ENCODE results near the gene FHIT. TPM values are rescaled to one million over a fixed set of nuclear protein-coding genes. Genes with fewer than 3 reads are reported as not detected.

Gene FHIT
- total RNA-seq, 2 experiments from 2014 or later, result 86.0 to 90.6 TPM

GRCh38 chr3:61031503-61031902 is 219.7 kb downstream of the FHIT start:
- no peaks in the 10 kb centered on the region for H3K27me3 ChIP-seq (ENCODE audit: control insufficient read depth in 1 of 2, insufficient read depth in 2 of 2, low read length in 2 of 2)
- CTCF ChIA-PET, result no interaction called here
- H3K4me3 ChIP-seq (ENCODE audit: low read length), result no peak overlapping the region
- no peaks in the 10 kb centered on the region for H3K27me3 Mint-ChIP-seq
- peaks cover 0 to 6% of the 10 kb centered on the region in 2 experiments for H3K9me3 ChIP-seq (ENCODE audit: control insufficient read depth in 1 of 2, insufficient read depth in 1 of 2, low read length in 2 of 2)
- peaks cover 8% of the 10 kb centered on the region for H3K9me3 Mint-ChIP-seq
- DNase-seq (no peak), ATAC-seq (ENCODE audit: poor library complexity) (no peak)
- H3K36me3 ChIP-seq (ENCODE audit: insufficient read depth, low read length), result no peaks in the 10 kb centered on the region
- POLR2A ChIA-PET, result no interaction called here
- H3K4me3 Mint-ChIP-seq, result no peak overlapping the region
- intact Hi-C loops (cut with DNase I, micrococcal nuclease), result no loop called here
- H3K27ac ChIP-seq (ENCODE audit: low read depth in 1 of 2, low read length in 2 of 2), result no peak overlapping the region
- H3K36me3 Mint-ChIP-seq (ENCODE audit: low read depth), result no peaks in the 10 kb centered on the region
- no peaks in the 10 kb centered on the region for H3K4me1 ChIP-seq (ENCODE audit: insufficient read depth, low read length)
- TF ChIP-seq, protein P1, sequence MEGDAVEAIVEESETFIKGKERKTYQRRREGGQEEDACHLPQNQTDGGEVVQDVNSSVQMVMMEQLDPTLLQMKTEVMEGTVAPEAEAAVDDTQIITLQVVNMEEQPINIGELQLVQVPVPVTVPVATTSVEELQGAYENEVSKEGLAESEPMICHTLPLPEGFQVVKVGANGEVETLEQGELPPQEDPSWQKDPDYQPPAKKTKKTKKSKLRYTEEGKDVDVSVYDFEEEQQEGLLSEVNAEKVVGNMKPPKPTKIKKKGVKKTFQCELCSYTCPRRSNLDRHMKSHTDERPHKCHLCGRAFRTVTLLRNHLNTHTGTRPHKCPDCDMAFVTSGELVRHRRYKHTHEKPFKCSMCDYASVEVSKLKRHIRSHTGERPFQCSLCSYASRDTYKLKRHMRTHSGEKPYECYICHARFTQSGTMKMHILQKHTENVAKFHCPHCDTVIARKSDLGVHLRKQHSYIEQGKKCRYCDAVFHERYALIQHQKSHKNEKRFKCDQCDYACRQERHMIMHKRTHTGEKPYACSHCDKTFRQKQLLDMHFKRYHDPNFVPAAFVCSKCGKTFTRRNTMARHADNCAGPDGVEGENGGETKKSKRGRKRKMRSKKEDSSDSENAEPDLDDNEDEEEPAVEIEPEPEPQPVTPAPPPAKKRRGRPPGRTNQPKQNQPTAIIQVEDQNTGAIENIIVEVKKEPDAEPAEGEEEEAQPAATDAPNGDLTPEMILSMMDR (IDR thresholded peaks at IDR 0.05), result no peak
- H3K4me1 Mint-ChIP-seq (ENCODE audit: low read depth), result no peaks in the 10 kb centered on the region
- no peak overlapping the region for H3K27ac Mint-ChIP-seq

- Mint-ChIP-seq H3K4me3 (no peak overlapping the region), H3K27ac (no peak overlapping the region), H3K36me3 (ENCODE audit: low read depth) (no peaks in the 10 kb centered on the region), H3K4me1 (ENCODE audit: low read depth) (no peaks in the 10 kb centered on the region), H3K9me3 (peaks cover 8% of the 10 kb centered on the region), H3K27me3 (no peaks in the 10 kb centered on the region)
- DNase-seq (no peak), ATAC-seq (ENCODE audit: poor library complexity) (no peak)
- no peaks in the 10 kb centered on the region for H3K36me3 ChIP-seq (ENCODE audit: insufficient read depth, low read length)
- POLR2A ChIA-PET, result no interaction called here
- intact Hi-C loops (cut with DNase I, micrococcal nuclease), result no loop called here
- H3K4me3 ChIP-seq (ENCODE audit: low read length), result no peak overlapping the region
- H3K27me3 ChIP-seq (ENCODE audit: control insufficient read depth in 1 of 2, insufficient read depth in 2 of 2, low read length in 2 of 2), result no peaks in the 10 kb centered on the region
- CTCF ChIA-PET, result no interaction called here
- H3K9me3 ChIP-seq (ENCODE audit: control insufficient read depth in 1 of 2, insufficient read depth in 1 of 2, low read length in 2 of 2), result peaks cover 0 to 3% of the 10 kb centered on the region in 2 experiments
- no peaks in the 10 kb centered on the region for H3K4me1 ChIP-seq (ENCODE audit: insufficient read depth, low read length)
- TF ChIP-seq, protein P1 (IDR thresholded peaks at IDR 0.05), result no peak
- H3K27ac ChIP-seq (ENCODE audit: low read depth in 1 of 2, low read length in 2 of 2), result no peak overlapping the region
These were observed 220.7 kb downstream of the FHIT start for GRCh38 chr3:61030469-61031035.

GRCh38 chr3:61029194-61029593 is 222.1 kb downstream of the FHIT start:
- H3K4me1 ChIP-seq (ENCODE audit: insufficient read depth, low read length), result no peaks in the 10 kb centered on the region
- CTCF ChIA-PET, result no interaction called here
- no peaks in the 10 kb centered on the region for H3K4me1 Mint-ChIP-seq (ENCODE audit: low read depth)
- H3K27ac Mint-ChIP-seq, result no peak overlapping the region
- H3K36me3 Mint-ChIP-seq (ENCODE audit: low read depth), result no peaks in the 10 kb centered on the region
- H3K36me3 ChIP-seq (ENCODE audit: insufficient read depth, low read length), result no peaks in the 10 kb centered on the region
- intact Hi-C loops (cut with DNase I, micrococcal nuclease), result no loop called here
- ATAC-seq (ENCODE audit: poor library complexity) (no peak), DNase-seq (no peak)
- TF ChIP-seq, protein P1 (IDR thresholded peaks at IDR 0.05), result no peak
- H3K27me3 Mint-ChIP-seq, result no peaks in the 10 kb centered on the region
- no peaks in the 10 kb centered on the region for H3K27me3 ChIP-seq (ENCODE audit: control insufficient read depth in 1 of 2, insufficient read depth in 2 of 2, low read length in 2 of 2)
- no peak overlapping the region for H3K4me3 Mint-ChIP-seq
- peaks cover 7% of the 10 kb centered on the region for H3K9me3 Mint-ChIP-seq
- H3K27ac ChIP-seq (ENCODE audit: low read depth in 1 of 2, low read length in 2 of 2), result no peak overlapping the region
- H3K9me3 ChIP-seq (ENCODE audit: control insufficient read depth in 1 of 2, insufficient read depth in 1 of 2, low read length in 2 of 2), result peaks cover 0 to 3% of the 10 kb centered on the region in 2 experiments
- H3K4me3 ChIP-seq (ENCODE audit: low read length), result no peak overlapping the region
- POLR2A ChIA-PET, result no interaction called here

Measured in CD4-positive, alpha-beta T cell (primary cell).